HCT116 (cell line): ENCODE data around the gene TEP1. TPM values are rescaled to one million over a fixed set of nuclear protein-coding genes. Genes with fewer than 3 reads are reported as not detected.

Source experiments
- ATAC-seq: fragments of 200-7000 bp; cut with Tn5 transposase; 2 replicates; pipeline ENCODE4 v1.9.1; 2020; ENCODE audit warnings: mild to moderate bottlenecking, moderate library complexity
- BruUV-seq: library from RNA; stranded (reverse); fragments of 400-500 nt; replicated peaks from 2 replicates; lab custom pipeline; 2021; lab: Mats Ljungman, UMichigan
- CTCF ChIA-PET: fragments of 300-600 bp; sonication (Branson Sonifier 250); formaldehyde crosslinking; loops from one replicate; lab custom pipeline; 2021; ENCODE audit warnings: antibody characterized with exemption; lab: Charles Lee
- POLR2A ChIA-PET: fragments of 300-600, 350-600 bp; sonication (Branson Sonifier 250); formaldehyde crosslinking; loops from one replicate; lab custom pipeline; 2021; ENCODE audit warnings: antibody characterized with exemption; lab: Charles Lee
- RAD21 ChIA-PET, 2 experiments: fragments of 300-600 bp; sonication (Branson Sonifier 250); formaldehyde crosslinking; loops; one replicate each; lab custom pipeline; 2023; ENCODE audit warnings: low total read pairs in 2 of 2; ENCODE audit not compliant: uncharacterized antibody in 2 of 2, unreplicated experiment in 2 of 2, low non-redundant PET in 1 of 2; lab: Charles Lee
- DNase-seq: peaks from one replicate; pipeline ENCODE4 v3.0.0-alpha.2; 2010; ENCODE audit warnings: low read depth, low spot score
- H2AFZ ChIP-seq: fragments of 200-600 bp; shearing (Covaris generic), sonication (generic); 2 replicates; pipeline ENCODE4 v1.6.1; 2017; ENCODE audit warnings: low read depth, mixed run types, mixed read lengths, antibody characterized with exemption, low read length; ENCODE audit not compliant: poor library complexity, severe bottlenecking
- H3K27ac ChIP-seq: 2 replicates; pipeline ENCODE4 v1.5.1; 2012; ENCODE audit warnings: low read depth, low read length
- H3K27me3 ChIP-seq: fragments of 200-600 bp; sonication (generic); 2 replicates; pipeline ENCODE4 v1.6.1; 2016; ENCODE audit warnings: mixed run types, low read length, mixed read lengths; ENCODE audit not compliant: insufficient read depth
- H3K36me3 ChIP-seq, 2 experiments: fragments of 200-500 bp in 1 of 2; fragments of 200-600 bp in 1 of 2; sonication (Bioruptor generic) in 1 of 2; sonication (generic) in 1 of 2; 2 replicates each; pipeline versions ENCODE4 v1.5.1 to v1.6.1; 2014 to 2016; ENCODE audit warnings: low read length in 2 of 2, inconsistent platforms in 1 of 2, mixed read lengths in 1 of 2, mixed run types in 1 of 2; ENCODE audit not compliant: insufficient read depth in 2 of 2, control insufficient read depth in 1 of 2
- H3K4me1 ChIP-seq, 2 experiments: fragments of 200-600 bp in 1 of 2; sonication (generic) in 1 of 2; 2 replicates each; pipeline versions ENCODE4 v1.5.1 to v1.6.1; 2012 to 2017; ENCODE audit warnings: low read length in 2 of 2, inconsistent platforms in 1 of 2, mild to moderate bottlenecking in 1 of 2, mixed read lengths in 1 of 2, mixed run types in 1 of 2, moderate library complexity in 1 of 2; ENCODE audit not compliant: insufficient read depth in 2 of 2, control insufficient read depth in 1 of 2
- H3K4me2 ChIP-seq: fragments of 200-600 bp; sonication (generic); 2 replicates; pipeline ENCODE4 v1.6.1; 2017; ENCODE audit warnings: mixed run types, low read length, mixed read lengths
- H3K4me3 ChIP-seq, 2 experiments: fragments of 200-600 bp in 1 of 2; sonication (generic) in 1 of 2; replicated peaks in 1 of 2; 2 replicates each; pipeline ENCODE4 v1.5.1; 2011 to 2016; ENCODE audit warnings: low read length in 2 of 2, control low read depth in 1 of 2, low read depth in 1 of 2, mild to moderate bottlenecking in 1 of 2, mixed read lengths in 1 of 2, mixed run types in 1 of 2
- H3K79me2 ChIP-seq: fragments of 200-600 bp; sonication (generic); 2 replicates; pipeline ENCODE4 v1.6.1; 2017; ENCODE audit warnings: mild to moderate bottlenecking, mixed run types, low read length, moderate library complexity, mixed read lengths; ENCODE audit not compliant: insufficient read depth
- H3K9ac ChIP-seq: fragments of 200-600 bp; sonication (generic); 2 replicates; pipeline ENCODE4 v1.6.1; 2016; ENCODE audit warnings: low read length, mixed read lengths
- H3K9me2 ChIP-seq: fragments of 200-600 bp; sonication (generic), shearing (Covaris generic); 2 replicates; pipeline ENCODE4 v1.6.1; 2017; ENCODE audit warnings: mixed run types, mild to moderate bottlenecking, moderate library complexity; ENCODE audit not compliant: insufficient read depth
- H3K9me3 ChIP-seq, 2 experiments: fragments of 200-500 bp in 1 of 2; fragments of 200-600 bp in 1 of 2; sonication (Bioruptor generic) in 1 of 2; sonication (generic) in 1 of 2; 2 replicates each; pipeline ENCODE4 v1.6.1; 2014 to 2017; ENCODE audit warnings: low read length in 2 of 2, mixed read lengths in 2 of 2, inconsistent platforms in 1 of 2, low read depth in 1 of 2, mild to moderate bottlenecking in 1 of 2, mixed run types in 1 of 2, moderate library complexity in 1 of 2; ENCODE audit not compliant: control insufficient read depth in 1 of 2, insufficient read depth in 1 of 2
- H4K20me1 ChIP-seq: fragments of 200-600 bp; sonication (generic), shearing (Covaris generic); 2 replicates; pipeline ENCODE4 v1.6.1; 2017; ENCODE audit warnings: mixed run types, mild to moderate bottlenecking, moderate library complexity; ENCODE audit not compliant: insufficient read depth
- EGR1 ChIP-seq: IDR thresholded peaks from 2 replicates; pipeline ENCODE4 v1.6.1; 2012; ENCODE audit warnings: low read depth
- EZH2phosphoT487 ChIP-seq: fragments of 200-600 bp; IDR thresholded peaks from 2 replicates; pipeline ENCODE4 v1.6.1; 2018; ENCODE audit warnings: antibody characterized with exemption, borderline replicate concordance
- FOSL1 ChIP-seq: IDR thresholded peaks from 2 replicates; pipeline ENCODE4 v1.6.1; 2012; ENCODE audit warnings: low read depth
- POLR2A ChIP-seq: IDR thresholded peaks from 2 replicates; pipeline ENCODE4 v1.7.0; 2011; ENCODE audit warnings: borderline replicate concordance; ENCODE audit not compliant: insufficient read depth, insufficient read length; ENCODE audit errors: extremely low read depth
- POLR2AphosphoS5 ChIP-seq: IDR thresholded peaks from 2 replicates; pipeline ENCODE4 v1.6.1; 2011; ENCODE audit warnings: mild to moderate bottlenecking, low read depth, low read length, moderate library complexity
- RAD21 ChIP-seq: IDR thresholded peaks from 2 replicates; pipeline ENCODE4 v1.6.1; 2012; ENCODE audit warnings: low read depth, mild to moderate bottlenecking
- SIN3A ChIP-seq: IDR thresholded peaks from 2 replicates; pipeline ENCODE4 v1.6.1; 2012; ENCODE audit warnings: low read depth
- SRF ChIP-seq: IDR thresholded peaks from 2 replicates; pipeline ENCODE4 v1.6.1; 2012; ENCODE audit warnings: low read depth
- TCF7L2 ChIP-seq: IDR thresholded peaks from 2 replicates; pipeline ENCODE4 v1.7.0; 2011; ENCODE audit warnings: borderline replicate concordance, inconsistent platforms; ENCODE audit not compliant: insufficient read depth, insufficient read length; ENCODE audit errors: extremely low read depth
- YY1 ChIP-seq: IDR thresholded peaks from 2 replicates; pipeline ENCODE4 v1.6.1; 2011; ENCODE audit warnings: low read length, low read depth, moderate library complexity, mild to moderate bottlenecking; ENCODE audit not compliant: insufficient replicate concordance; ENCODE audit errors: extremely low read depth
- ZFX ChIP-seq: fragments of 450-650 bp; IDR thresholded peaks from 2 replicates; pipeline ENCODE4 v1.6.1; 2017
- ZNF274 ChIP-seq: fragments of 200-500 bp; sonication (Bioruptor generic); IDR thresholded peaks from 2 replicates; pipeline ENCODE4 v1.6.1; 2014; ENCODE audit warnings: mild to moderate bottlenecking, low read depth, low read length, inconsistent platforms
- intact Hi-C: fragments of 100-400 bp; cut with micrococcal nuclease; formaldehyde crosslinking; loops from 2 replicates; pipeline ENCODE4 v1.10.0; 2022
- total RNA-seq: library from RNA; stranded (reverse); gene quantifications from one replicate; pipeline ENCODE4 v1.2.1, GENCODE V29; 2021; ENCODE audit not compliant: unreplicated experiment
- TF ChIP-seq, protein P1 (sequence below): IDR thresholded peaks from 2 replicates; pipeline ENCODE4 v1.6.1; 2012
- TF ChIP-seq, protein P2 (sequence below): IDR thresholded peaks from 2 replicates; pipeline ENCODE4 v1.6.1; 2012
- TF ChIP-seq, protein P3 (sequence below), 3 experiments: fragments of 200-600 bp in 1 of 3; sonication (generic) in 1 of 3; IDR thresholded peaks in 2 of 3; conservative IDR thresholded peaks in 1 of 3; 2 replicates each; pipeline ENCODE4 v1.5.1; 2012 to 2017; ENCODE audit warnings: low read depth in 2 of 3, low read length in 2 of 3, antibody characterized with exemption in 1 of 3, borderline replicate concordance in 1 of 3, control low read depth in 1 of 3, mild to moderate bottlenecking in 1 of 3, mixed read lengths in 1 of 3, mixed run types in 1 of 3, moderate library complexity in 1 of 3; ENCODE audit not compliant: insufficient read depth in 1 of 3
- TF ChIP-seq, protein P4 (sequence below): IDR thresholded peaks from 2 replicates; pipeline ENCODE4 v1.6.1; 2012; ENCODE audit warnings: low read depth

TEP1 gene
- total RNA-seq, 1 experiment from 2014 or later = 22.4 TPM

DNA sequence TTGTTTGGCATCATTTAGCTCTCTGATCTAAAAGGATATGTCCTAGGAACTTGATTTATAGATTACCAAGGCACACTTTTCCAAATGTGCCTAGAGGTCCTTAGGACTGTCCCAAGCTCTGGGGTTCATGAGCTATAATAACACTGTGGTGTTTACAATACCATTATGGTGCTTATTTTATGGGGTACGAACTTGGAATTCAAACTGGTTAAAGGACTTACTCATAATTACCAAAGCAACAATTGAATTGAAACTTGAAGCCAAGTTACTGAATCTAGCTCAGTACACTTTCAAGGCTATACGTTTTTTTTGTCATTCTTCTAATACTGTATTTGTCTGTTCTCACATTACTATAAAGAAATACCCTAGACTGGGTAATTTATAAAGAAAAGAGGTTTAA is 9.6 kb upstream of the TEP1 start (continued):
- TF ChIP-seq, protein P1, sequence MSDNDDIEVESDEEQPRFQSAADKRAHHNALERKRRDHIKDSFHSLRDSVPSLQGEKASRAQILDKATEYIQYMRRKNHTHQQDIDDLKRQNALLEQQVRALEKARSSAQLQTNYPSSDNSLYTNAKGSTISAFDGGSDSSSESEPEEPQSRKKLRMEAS = no peak
- TF ChIP-seq, protein P2, sequence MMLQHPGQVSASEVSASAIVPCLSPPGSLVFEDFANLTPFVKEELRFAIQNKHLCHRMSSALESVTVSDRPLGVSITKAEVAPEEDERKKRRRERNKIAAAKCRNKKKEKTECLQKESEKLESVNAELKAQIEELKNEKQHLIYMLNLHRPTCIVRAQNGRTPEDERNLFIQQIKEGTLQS = no peak
- TF ChIP-seq, protein P3, sequence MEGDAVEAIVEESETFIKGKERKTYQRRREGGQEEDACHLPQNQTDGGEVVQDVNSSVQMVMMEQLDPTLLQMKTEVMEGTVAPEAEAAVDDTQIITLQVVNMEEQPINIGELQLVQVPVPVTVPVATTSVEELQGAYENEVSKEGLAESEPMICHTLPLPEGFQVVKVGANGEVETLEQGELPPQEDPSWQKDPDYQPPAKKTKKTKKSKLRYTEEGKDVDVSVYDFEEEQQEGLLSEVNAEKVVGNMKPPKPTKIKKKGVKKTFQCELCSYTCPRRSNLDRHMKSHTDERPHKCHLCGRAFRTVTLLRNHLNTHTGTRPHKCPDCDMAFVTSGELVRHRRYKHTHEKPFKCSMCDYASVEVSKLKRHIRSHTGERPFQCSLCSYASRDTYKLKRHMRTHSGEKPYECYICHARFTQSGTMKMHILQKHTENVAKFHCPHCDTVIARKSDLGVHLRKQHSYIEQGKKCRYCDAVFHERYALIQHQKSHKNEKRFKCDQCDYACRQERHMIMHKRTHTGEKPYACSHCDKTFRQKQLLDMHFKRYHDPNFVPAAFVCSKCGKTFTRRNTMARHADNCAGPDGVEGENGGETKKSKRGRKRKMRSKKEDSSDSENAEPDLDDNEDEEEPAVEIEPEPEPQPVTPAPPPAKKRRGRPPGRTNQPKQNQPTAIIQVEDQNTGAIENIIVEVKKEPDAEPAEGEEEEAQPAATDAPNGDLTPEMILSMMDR (IDR thresholded peaks at IDR 0.05 in 2 of 3, conservative IDR thresholded peaks at IDR 0.05 in 1 of 3; ENCODE audit: borderline replicate concordance in 1 of 3, insufficient read depth in 1 of 3, low read depth in 2 of 3, low read length in 2 of 3) = no peak
- TF ChIP-seq, all 23 proteins: peak for 0

DNA sequence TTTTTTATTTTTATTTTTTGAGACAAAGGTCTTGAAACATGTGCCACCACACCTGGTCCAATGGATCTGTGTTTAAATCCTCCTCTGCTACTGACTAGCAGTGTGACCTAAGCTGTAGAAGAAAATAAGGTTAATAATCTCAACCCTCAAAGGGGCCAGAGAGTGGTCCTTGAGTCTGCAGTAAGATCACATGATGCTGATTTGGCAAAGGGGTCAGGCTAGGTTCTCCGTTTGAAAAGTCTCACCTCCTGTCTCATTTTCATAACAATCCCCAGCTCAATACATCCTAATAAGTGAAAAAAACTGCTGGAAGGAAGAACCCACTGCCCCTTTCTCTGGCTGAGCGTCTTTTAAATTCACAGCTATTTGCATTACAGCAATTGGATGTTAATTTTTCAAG is 8.0 kb upstream of the TEP1 start:
- Histone ChIP-seq H3K79me2 (no peaks in the 10 kb centered on the region), H3K27me3 (no peaks in the 10 kb centered on the region), H3K9ac (no peak overlapping the region), H2AFZ (no peak overlapping the region), H3K4me1 (peaks cover 0 to 5% of the 10 kb centered on the region in 2 experiments; a peak in 1 of 4 replicates), H4K20me1 (no peaks in the 10 kb centered on the region), H3K27ac (no peak overlapping the region), H3K9me2 (no peaks in the 10 kb centered on the region), H3K9me3 (no peaks in the 10 kb centered on the region), H3K4me3 (no peak overlapping the region), H3K36me3 (no peaks in the 10 kb centered on the region), H3K4me2 (no peak overlapping the region)
- no TSS peak for BruUV-seq
- DNase-seq (no peak), ATAC-seq (no peak)
- POLR2A ChIA-PET = interaction anchor here (1.2 to 2.1 kb wide), 3 partner anchors 8 to 78 kb away, joined by 4 to 7 read pairs (median 7); partner anchors contain the start of genes PARP2, PNP and TEP1
- RAD21 ChIA-PET = no interaction called here
- CTCF ChIA-PET = no interaction called here
- intact Hi-C loops = no loop called here
- TF ChIP-seq, protein P3 (IDR thresholded peaks at IDR 0.05 in 2 of 3, conservative IDR thresholded peaks at IDR 0.05 in 1 of 3; ENCODE audit: borderline replicate concordance in 1 of 3, insufficient read depth in 1 of 3, low read depth in 2 of 3, low read length in 2 of 3) = no peak
- TF ChIP-seq YY1 (no peak), TCF7L2 (no peak), POLR2AphosphoS5 (no peak), POLR2A (no peak), EZH2phosphoT487 (no peak), FOSL1 (no peak), SRF (no peak), ZNF274 (no peak), EGR1 (no peak), RAD21 (no peak), SIN3A (no peak), ZFX (no peak)
- TF ChIP-seq, protein P4, sequence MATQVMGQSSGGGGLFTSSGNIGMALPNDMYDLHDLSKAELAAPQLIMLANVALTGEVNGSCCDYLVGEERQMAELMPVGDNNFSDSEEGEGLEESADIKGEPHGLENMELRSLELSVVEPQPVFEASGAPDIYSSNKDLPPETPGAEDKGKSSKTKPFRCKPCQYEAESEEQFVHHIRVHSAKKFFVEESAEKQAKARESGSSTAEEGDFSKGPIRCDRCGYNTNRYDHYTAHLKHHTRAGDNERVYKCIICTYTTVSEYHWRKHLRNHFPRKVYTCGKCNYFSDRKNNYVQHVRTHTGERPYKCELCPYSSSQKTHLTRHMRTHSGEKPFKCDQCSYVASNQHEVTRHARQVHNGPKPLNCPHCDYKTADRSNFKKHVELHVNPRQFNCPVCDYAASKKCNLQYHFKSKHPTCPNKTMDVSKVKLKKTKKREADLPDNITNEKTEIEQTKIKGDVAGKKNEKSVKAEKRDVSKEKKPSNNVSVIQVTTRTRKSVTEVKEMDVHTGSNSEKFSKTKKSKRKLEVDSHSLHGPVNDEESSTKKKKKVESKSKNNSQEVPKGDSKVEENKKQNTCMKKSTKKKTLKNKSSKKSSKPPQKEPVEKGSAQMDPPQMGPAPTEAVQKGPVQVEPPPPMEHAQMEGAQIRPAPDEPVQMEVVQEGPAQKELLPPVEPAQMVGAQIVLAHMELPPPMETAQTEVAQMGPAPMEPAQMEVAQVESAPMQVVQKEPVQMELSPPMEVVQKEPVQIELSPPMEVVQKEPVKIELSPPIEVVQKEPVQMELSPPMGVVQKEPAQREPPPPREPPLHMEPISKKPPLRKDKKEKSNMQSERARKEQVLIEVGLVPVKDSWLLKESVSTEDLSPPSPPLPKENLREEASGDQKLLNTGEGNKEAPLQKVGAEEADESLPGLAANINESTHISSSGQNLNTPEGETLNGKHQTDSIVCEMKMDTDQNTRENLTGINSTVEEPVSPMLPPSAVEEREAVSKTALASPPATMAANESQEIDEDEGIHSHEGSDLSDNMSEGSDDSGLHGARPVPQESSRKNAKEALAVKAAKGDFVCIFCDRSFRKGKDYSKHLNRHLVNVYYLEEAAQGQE = no peak
- TF ChIP-seq, protein P2 = no peak
